ENCODE results near the gene WDR5.

Gene WDR5

GRCh38 chr9:134186471-134187109 lies 50.7 kb downstream of the WDR5 start:
- no peak for DNase-seq (ENCODE audit: extremely low spot score)
- CTCF ChIA-PET: no interaction called here
- POLR2A ChIA-PET: no interaction called here
- TF ChIP-seq SUZ12 (IDR thresholded peaks at IDR 0.05) (no peak), FOXK2 (IDR thresholded peaks at IDR 0.05) (no peak), FOXM1 (IDR thresholded peaks at IDR 0.05; ENCODE audit: borderline replicate concordance) (no peak), ZNF384 (IDR thresholded peaks at IDR 0.05) (no peak), FOXA1 (IDR thresholded peaks at IDR 0.05) (no peak), NFRKB (IDR thresholded peaks at IDR 0.05) (no peak), ELF4 (IDR thresholded peaks at IDR 0.05) (no peak), ARNT (IDR thresholded peaks at IDR 0.05) (no peak), SP1 (IDR thresholded peaks at IDR 0.05) (no peak), CTBP1 (IDR thresholded peaks at IDR 0.05; ENCODE audit: borderline replicate concordance) (no peak)

GRCh38 chr9:134187110-134187531 lies 51.2 kb downstream of the WDR5 start:
- POLR2A ChIA-PET: no interaction called here
- TF ChIP-seq L3MBTL2 (conservative IDR thresholded peaks at IDR 0.05) (no peak), TARDBP (IDR thresholded peaks at IDR 0.05) (no peak), BHLHE40 (IDR thresholded peaks at IDR 0.05; ENCODE audit: borderline replicate concordance) (no peak), LEF1 (IDR thresholded peaks at IDR 0.05; ENCODE audit: borderline replicate concordance) (no peak), ZNF384 (IDR thresholded peaks at IDR 0.05) (no peak), PKNOX1 (IDR thresholded peaks at IDR 0.05) (no peak), ELF4 (IDR thresholded peaks at IDR 0.05) (no peak), FOXM1 (IDR thresholded peaks at IDR 0.05; ENCODE audit: borderline replicate concordance) (no peak), FOXA1 (IDR thresholded peaks at IDR 0.05) (no peak), CTBP1 (IDR thresholded peaks at IDR 0.05; ENCODE audit: borderline replicate concordance) (no peak), SP1 (IDR thresholded peaks at IDR 0.05) (no peak), NFRKB (IDR thresholded peaks at IDR 0.05) (no peak), HDGF (IDR thresholded peaks at IDR 0.05; ENCODE audit: borderline replicate concordance) (no peak), FOXK2 (IDR thresholded peaks at IDR 0.05) (no peak)
- DNase-seq (ENCODE audit: extremely low spot score): no peak
- CTCF ChIA-PET: no interaction called here

GRCh38 chr9:134187891-134188385 lies 52.1 kb downstream of the WDR5 start:
- TF ChIP-seq SP1 (IDR thresholded peaks at IDR 0.05) (no peak), BHLHE40 (IDR thresholded peaks at IDR 0.05; ENCODE audit: borderline replicate concordance) (no peak), PKNOX1 (IDR thresholded peaks at IDR 0.05) (no peak), LEF1 (IDR thresholded peaks at IDR 0.05; ENCODE audit: borderline replicate concordance) (no peak), ELF4 (IDR thresholded peaks at IDR 0.05) (no peak), ZNF384 (IDR thresholded peaks at IDR 0.05) (no peak), FOXM1 (IDR thresholded peaks at IDR 0.05; ENCODE audit: borderline replicate concordance) (no peak), FOXK2 (IDR thresholded peaks at IDR 0.05) (no peak), SUZ12 (IDR thresholded peaks at IDR 0.05) (no peak), TARDBP (IDR thresholded peaks at IDR 0.05) (no peak), HDGF (IDR thresholded peaks at IDR 0.05; ENCODE audit: borderline replicate concordance) (no peak), L3MBTL2 (conservative IDR thresholded peaks at IDR 0.05) (no peak), NFRKB (IDR thresholded peaks at IDR 0.05) (no peak), ARNT (IDR thresholded peaks at IDR 0.05) (no peak), CTBP1 (IDR thresholded peaks at IDR 0.05; ENCODE audit: borderline replicate concordance) (no peak), FOXA1 (IDR thresholded peaks at IDR 0.05) (no peak)
- CTCF ChIA-PET: no interaction called here

GRCh38 chr9:134188386-134189144 lies 52.7 kb downstream of the WDR5 start:
- ChIA-PET POLR2A (no interaction called here), CTCF (no interaction called here)
- TF ChIP-seq ARNT (IDR thresholded peaks at IDR 0.05) (no peak), ELF4 (IDR thresholded peaks at IDR 0.05) (no peak), SP1 (IDR thresholded peaks at IDR 0.05) (no peak), NFRKB (IDR thresholded peaks at IDR 0.05) (no peak), CTBP1 (IDR thresholded peaks at IDR 0.05; ENCODE audit: borderline replicate concordance) (no peak), FOXM1 (IDR thresholded peaks at IDR 0.05; ENCODE audit: borderline replicate concordance) (no peak), SUZ12 (IDR thresholded peaks at IDR 0.05) (no peak), FOXA1 (IDR thresholded peaks at IDR 0.05) (no peak), LEF1 (IDR thresholded peaks at IDR 0.05; ENCODE audit: borderline replicate concordance) (no peak), HDGF (IDR thresholded peaks at IDR 0.05; ENCODE audit: borderline replicate concordance) (no peak), L3MBTL2 (conservative IDR thresholded peaks at IDR 0.05) (no peak)
- DNase-seq (ENCODE audit: extremely low spot score): no peak

More at GRCh38 chr9:134187891-134188385, 52.1 kb downstream of the WDR5 start:
- POLR2A ChIA-PET: no interaction called here
- DNase-seq (ENCODE audit: extremely low spot score): no peak

GRCh38 chr9:134189145-134189469 lies 53.2 kb downstream of the WDR5 start:
- TF ChIP-seq SUZ12 (IDR thresholded peaks at IDR 0.05) (no peak), NFRKB (IDR thresholded peaks at IDR 0.05) (no peak), ZNF384 (IDR thresholded peaks at IDR 0.05) (no peak), FOXK2 (IDR thresholded peaks at IDR 0.05) (no peak), BHLHE40 (IDR thresholded peaks at IDR 0.05; ENCODE audit: borderline replicate concordance) (no peak), TARDBP (IDR thresholded peaks at IDR 0.05) (no peak), HDGF (IDR thresholded peaks at IDR 0.05; ENCODE audit: borderline replicate concordance) (no peak), PKNOX1 (IDR thresholded peaks at IDR 0.05) (no peak), ARNT (IDR thresholded peaks at IDR 0.05) (no peak), CTBP1 (IDR thresholded peaks at IDR 0.05; ENCODE audit: borderline replicate concordance) (no peak), ELF4 (IDR thresholded peaks at IDR 0.05) (no peak), SP1 (IDR thresholded peaks at IDR 0.05) (no peak), L3MBTL2 (conservative IDR thresholded peaks at IDR 0.05) (no peak)
- DNase-seq (ENCODE audit: extremely low spot score): no peak
- POLR2A ChIA-PET: no interaction called here
- CTCF ChIA-PET: no interaction called here

All from HEK293T (cell line).